Measurements from ENCODE around the gene C18orf63. TPM values are rescaled to one million over a fixed set of nuclear protein-coding genes. Genes with fewer than 3 reads are reported as not detected.

The C18orf63 gene
- total and polyA plus RNA-seq, 2 donors (not counting 3 experiments of a cell fraction or from before 2014, with no cell fraction given): not detected

- Histone ChIP-seq H2AFZ (ENCODE audit: low read depth, low read length) (no peak overlapping the region), H3K9me1 (replicated peaks; ENCODE audit: control insufficient read depth, extremely low read depth, insufficient read depth, low read length) (no peaks in the 10 kb centered on the region), H3K27me3 (ENCODE audit: control insufficient read depth in 2 of 2, insufficient read depth in 2 of 2, low read length in 2 of 2) (no peaks in the 10 kb centered on the region), H3K9me3 (replicated peaks; ENCODE audit: control insufficient read depth, insufficient read depth, low read length) (no peaks in the 10 kb centered on the region), H4K20me1 (replicated peaks; ENCODE audit: control insufficient read depth, extremely low read depth, insufficient read depth, low read length) (no peaks in the 10 kb centered on the region), H3K36me3 (ENCODE audit: control insufficient read depth in 2 of 2, extremely low read depth in 1 of 2, insufficient read depth in 2 of 2, low read length in 2 of 2) (no peaks in the 10 kb centered on the region), H3K4me2 (ENCODE audit: insufficient read depth, low read length) (no peak overlapping the region), H3K27ac (ENCODE audit: insufficient read depth, low read depth, low read length) (no peak overlapping the region), H3K9ac (replicated peaks; ENCODE audit: extremely low read depth, insufficient read depth, low read length) (no peak overlapping the region), H3K4me3 (replicated peaks in 1 of 3; ENCODE audit: insufficient read depth in 1 of 3, low read depth in 1 of 3, low read length in 3 of 3) (no peak overlapping the region), H3K79me2 (ENCODE audit: control insufficient read depth, insufficient read depth, low read length) (no peaks in the 10 kb centered on the region), H3K4me1 (ENCODE audit: control insufficient read depth, extremely low read depth, insufficient read depth, low read length) (no peaks in the 10 kb centered on the region)
- no TSS peak for BruUV-seq (replicated peaks)
- DNase-seq (ENCODE audit: low read depth, low spot score): no peak
- no peak for FAIRE-seq
- dilution Hi-C loops (cut with MboI; ENCODE audit: extremely low pct_ligation_motif_present, low sequenced_read_pairs) (no loop called here), intact Hi-C loops (cut with micrococcal nuclease) (no loop called here)
- TF ChIP-seq GATA2 (IDR thresholded peaks at IDR 0.05; ENCODE audit: insufficient read depth, insufficient read length, low read depth, low read length) (no peak), POLR2AphosphoS5 (IDR thresholded peaks at IDR 0.05; ENCODE audit: insufficient read depth, low read depth, low read length) (no peak), EZH2 (IDR thresholded peaks at IDR 0.05; ENCODE audit: borderline replicate concordance, low read depth, low read length, severe bottlenecking) (no peak), FOS (IDR thresholded peaks at IDR 0.05; ENCODE audit: borderline replicate concordance, insufficient read depth, low read length) (no peak), POLR2A (IDR thresholded peaks at IDR 0.05; ENCODE audit: low read depth, low read length) (no peak), MYC (IDR thresholded peaks at IDR 0.05; ENCODE audit: low read depth, low read length) (no peak), JUN (IDR thresholded peaks at IDR 0.05; ENCODE audit: borderline replicate concordance, insufficient read depth, insufficient read length, low read depth) (no peak)
- TF ChIP-seq, protein P1, sequence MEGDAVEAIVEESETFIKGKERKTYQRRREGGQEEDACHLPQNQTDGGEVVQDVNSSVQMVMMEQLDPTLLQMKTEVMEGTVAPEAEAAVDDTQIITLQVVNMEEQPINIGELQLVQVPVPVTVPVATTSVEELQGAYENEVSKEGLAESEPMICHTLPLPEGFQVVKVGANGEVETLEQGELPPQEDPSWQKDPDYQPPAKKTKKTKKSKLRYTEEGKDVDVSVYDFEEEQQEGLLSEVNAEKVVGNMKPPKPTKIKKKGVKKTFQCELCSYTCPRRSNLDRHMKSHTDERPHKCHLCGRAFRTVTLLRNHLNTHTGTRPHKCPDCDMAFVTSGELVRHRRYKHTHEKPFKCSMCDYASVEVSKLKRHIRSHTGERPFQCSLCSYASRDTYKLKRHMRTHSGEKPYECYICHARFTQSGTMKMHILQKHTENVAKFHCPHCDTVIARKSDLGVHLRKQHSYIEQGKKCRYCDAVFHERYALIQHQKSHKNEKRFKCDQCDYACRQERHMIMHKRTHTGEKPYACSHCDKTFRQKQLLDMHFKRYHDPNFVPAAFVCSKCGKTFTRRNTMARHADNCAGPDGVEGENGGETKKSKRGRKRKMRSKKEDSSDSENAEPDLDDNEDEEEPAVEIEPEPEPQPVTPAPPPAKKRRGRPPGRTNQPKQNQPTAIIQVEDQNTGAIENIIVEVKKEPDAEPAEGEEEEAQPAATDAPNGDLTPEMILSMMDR (IDR thresholded peaks at IDR 0.05; ENCODE audit: extremely low read depth in 1 of 2, insufficient read depth in 1 of 2, low read depth in 1 of 2, low read length in 2 of 2): no peak
- TF ChIP-seq, protein P2, sequence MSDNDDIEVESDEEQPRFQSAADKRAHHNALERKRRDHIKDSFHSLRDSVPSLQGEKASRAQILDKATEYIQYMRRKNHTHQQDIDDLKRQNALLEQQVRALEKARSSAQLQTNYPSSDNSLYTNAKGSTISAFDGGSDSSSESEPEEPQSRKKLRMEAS (IDR thresholded peaks at IDR 0.05; ENCODE audit: insufficient read depth, insufficient read length): no peak
- POLR2A ChIA-PET: no interaction called here
- CTCF ChIA-PET: no interaction called here
Measured at GRCh38 chr18:74373428-74373827, 57.8 kb downstream of the C18orf63 start.

Data from endothelial cell of umbilical vein (primary cell).